ENCODE data around the gene UQCR11. TPM values are rescaled to one million over a fixed set of nuclear protein-coding genes. Genes with fewer than 3 reads are reported as not detected.

UQCR11 gene
- total and polyA plus RNA-seq, 2 of the 8 experiments (the other 6 are each of a cell fraction or from before 2014, with no cell fraction given): 162 to 171 TPM

DNA sequence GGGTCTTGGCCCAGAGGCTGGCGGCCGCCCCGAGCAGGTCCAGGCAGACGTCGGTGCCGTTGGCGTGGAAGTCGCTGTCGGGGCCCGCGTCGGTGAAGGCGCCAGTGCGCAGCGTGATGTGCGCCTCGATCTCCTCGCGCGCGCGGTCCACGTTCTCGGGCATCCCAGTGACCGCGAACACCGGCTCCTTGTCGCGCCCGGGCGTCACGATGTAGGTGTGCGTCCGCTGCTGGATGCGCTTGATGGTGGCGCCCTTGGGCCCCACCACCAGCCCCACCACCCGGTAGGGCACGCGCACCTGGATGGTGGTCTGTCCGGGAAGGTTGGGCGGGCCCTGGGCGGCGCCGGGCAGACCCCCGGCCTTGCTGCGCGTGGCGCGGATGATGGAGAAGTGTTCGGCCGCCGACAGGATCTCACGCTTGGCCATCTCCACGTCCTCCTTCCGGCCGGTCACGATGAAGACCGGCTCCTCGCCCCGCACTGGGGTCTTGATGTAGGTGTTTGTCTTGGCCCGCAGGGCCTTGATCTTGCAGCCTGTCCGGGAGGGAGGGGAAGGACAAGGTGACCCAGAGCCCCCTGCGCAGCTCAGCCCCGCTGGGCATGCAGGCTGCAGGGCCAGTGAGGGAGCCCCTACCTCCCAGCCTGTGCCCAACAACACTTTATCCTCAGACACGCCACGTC, 48.7 kb downstream of the UQCR11 start:
- H3K4ac ChIP-seq (replicated peaks; ENCODE audit: insufficient read length, low read depth, low read length): no peak overlapping the region
- H4K8ac ChIP-seq (ENCODE audit: extremely low read depth, insufficient read depth, low read length): no peak overlapping the region; the same call in 1 of the 2 replicates
- H3K4me2 ChIP-seq (ENCODE audit: insufficient read depth in 1 of 2, low read depth in 2 of 2, low read length in 2 of 2): no peak overlapping the region
- no peak overlapping the region for H2BK12ac ChIP-seq (ENCODE audit: low read depth, low read length)
- H3K9me3 ChIP-seq (ENCODE audit: insufficient read depth in 2 of 2, low read depth in 1 of 2, low read length in 1 of 2): no peaks in the 10 kb centered on the region
- no peak overlapping the region for H2BK120ac ChIP-seq (replicated peaks; ENCODE audit: low read depth, low read length)
- no peak overlapping the region; a peak in 1 of 7 replicates for H3K9ac ChIP-seq (replicated peaks in 1 of 4; ENCODE audit: extremely low read depth in 1 of 4, low read depth in 3 of 4, low read length in 3 of 4)
- H3K27ac ChIP-seq (ENCODE audit: low read depth, low read length): no peak overlapping the region
- peaks cover 0 to 26% of the 10 kb centered on the region in 2 experiments; a peak in 2 of 4 replicates for H3K79me2 ChIP-seq (ENCODE audit: control insufficient read depth in 1 of 2, insufficient read depth in 2 of 2, low read length in 2 of 2)
- DNase-seq (ENCODE audit: low read depth in 1 of 2, low spot score in 2 of 2) (no peak), FAIRE-seq (no peak)
- H3K4me3 ChIP-seq (ENCODE audit: extremely low read depth in 1 of 4, insufficient read depth in 2 of 4, low read depth in 3 of 4, low read length in 4 of 4): no peak overlapping the region
- no peak overlapping the region for H2AK5ac ChIP-seq (ENCODE audit: low read depth, low read length)
- no peak overlapping the region for H2BK15ac ChIP-seq (ENCODE audit: low read length)
- CTCF ChIA-PET (ENCODE audit: partially characterized antibody): no interaction called here
- no peak overlapping the region for H4K5ac ChIP-seq (ENCODE audit: insufficient read length, low read depth, low read length)
- H3K14ac ChIP-seq (ENCODE audit: insufficient read length): no peak overlapping the region
- no peak overlapping the region for H2AFZ ChIP-seq (ENCODE audit: low read length)
- peaks cover 0 to 16% (median 1%) of the 10 kb centered on the region in 4 experiments; a peak in 4 of 8 replicates for H3K36me3 ChIP-seq (ENCODE audit: control insufficient read depth in 2 of 4, insufficient read depth in 4 of 4, low read length in 3 of 4)
- peaks cover 15% of the 10 kb centered on the region for H3K79me1 ChIP-seq (ENCODE audit: low read depth, low read length)
- no peaks in the 10 kb centered on the region for H3K27me3 ChIP-seq (replicated peaks in 1 of 4; ENCODE audit: control insufficient read depth in 3 of 4, extremely low read depth in 1 of 4, insufficient read depth in 3 of 4, low read length in 3 of 4)
- peaks cover 18 to 38% of the 10 kb centered on the region in 2 experiments for H4K20me1 ChIP-seq (replicated peaks in 1 of 2; ENCODE audit: control insufficient read depth in 1 of 2, insufficient read depth in 2 of 2, low read length in 2 of 2)
- H2BK20ac ChIP-seq (ENCODE audit: low read length): no peak overlapping the region
- POLR2A ChIA-PET (ENCODE audit: partially characterized antibody): no interaction called here
- H4K91ac ChIP-seq (replicated peaks; ENCODE audit: insufficient read length, low read length): no peak overlapping the region
- no peaks in the 10 kb centered on the region for H3K23me2 ChIP-seq (ENCODE audit: low read depth, low read length)
- no peak overlapping the region for H3K23ac ChIP-seq (ENCODE audit: insufficient read length)
- TF ChIP-seq JUN (IDR thresholded peaks at IDR 0.05; ENCODE audit: low read depth, low read length): no peak
- no peak for TF ChIP-seq PHF8 (conservative IDR thresholded peaks at IDR 0.05; ENCODE audit: low read depth, low read length)
- no peak for TF ChIP-seq POLR2A (IDR thresholded peaks at IDR 0.05; ENCODE audit: control extremely low read depth in 1 of 2, low read depth in 2 of 2, low read length in 2 of 2)
- no peak for TF ChIP-seq CHD1 (IDR thresholded peaks at IDR 0.05; ENCODE audit: low read depth, low read length)
- no peak for TF ChIP-seq TAF7 (optimal IDR thresholded peaks at IDR 0.05; ENCODE audit: borderline replicate concordance, low read depth, low read length)
- no peak for TF ChIP-seq SP2 (IDR thresholded peaks at IDR 0.05; ENCODE audit: low read length)
- no peak for TF ChIP-seq BCL11A (IDR thresholded peaks at IDR 0.05; ENCODE audit: low read depth in 2 of 2, low read length in 2 of 2)
- H2BK5ac ChIP-seq (ENCODE audit: low read depth, low read length): no peak overlapping the region
- H3K4me1 ChIP-seq (replicated peaks in 1 of 4; ENCODE audit: control insufficient read depth in 3 of 4, insufficient read depth in 4 of 4, low read length in 3 of 4): no peaks in the 10 kb centered on the region; a peak in 1 of 7 replicates
- no peak overlapping the region for H3K18ac ChIP-seq (ENCODE audit: extremely low read depth, low read length)
- H3K56ac ChIP-seq (replicated peaks; ENCODE audit: insufficient read length, low read depth, low read length): no peak overlapping the region
- WGBS, 2 experiments (ENCODE audit: extremely low coverage in 1 of 2, insufficient coverage in 1 of 2, insufficient read length in 1 of 2, insufficient replicate concordance in 2 of 2, low coverage in 1 of 2, low lambda C conversion rate in 2 of 2, missing lambda C conversion rate in 1 of 2): 98% methylated on average over 21 of the region's 66 CpGs; no CpG with 5 or more reads in 1 of the 2 experiments
